Cardiac fibroblast (primary cell): ENCODE results near the gene PRKG1.

Experiments
- DNase-seq, 2 donors: peaks; one replicate each; pipeline versions ENCODE4 v3.0.0 to v3.0.0-alpha.2; 2010; ENCODE audit warnings: low read depth in 2 of 2
- H3K4me3 ChIP-seq, 2 donors: replicated peaks in 1 of 2; 1 replicate in 1 of 2; 2 replicates in 1 of 2; pipeline ENCODE4 v1.5.1; 2011; ENCODE audit warnings: low read depth in 2 of 2, low read length in 2 of 2, mild to moderate bottlenecking in 2 of 2, moderate library complexity in 1 of 2
- CTCF ChIP-seq: IDR thresholded peaks from one replicate; pipeline ENCODE4 v1.5.1; 2011; ENCODE audit warnings: low read depth, mild to moderate bottlenecking, low read length, inconsistent platforms

PRKG1 gene

DNA sequence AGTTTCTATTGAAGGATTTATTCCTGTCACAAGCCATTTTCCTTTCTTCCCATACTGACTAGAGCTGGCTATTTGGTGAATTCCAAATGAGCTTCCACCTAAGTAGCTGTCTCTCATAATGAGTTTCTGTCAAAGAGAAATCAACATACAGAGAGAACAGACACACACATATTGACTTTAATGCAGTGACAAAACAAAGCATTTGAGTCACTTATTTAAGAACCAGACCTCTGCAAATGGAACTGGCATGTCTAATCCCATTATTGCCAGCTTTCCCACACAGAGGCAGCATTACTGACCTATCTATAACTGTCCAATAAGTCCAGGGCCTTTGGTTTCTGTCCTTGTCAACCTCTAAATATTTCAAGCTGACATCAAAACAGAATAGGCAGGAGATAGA is 804.4 kb downstream of the PRKG1 start:
- peak overlapping the region in 1 of 2 donors; percentile 26 for H3K4me3 ChIP-seq
- DNase-seq, result no peak
- no peak for TF ChIP-seq CTCF

DNA sequence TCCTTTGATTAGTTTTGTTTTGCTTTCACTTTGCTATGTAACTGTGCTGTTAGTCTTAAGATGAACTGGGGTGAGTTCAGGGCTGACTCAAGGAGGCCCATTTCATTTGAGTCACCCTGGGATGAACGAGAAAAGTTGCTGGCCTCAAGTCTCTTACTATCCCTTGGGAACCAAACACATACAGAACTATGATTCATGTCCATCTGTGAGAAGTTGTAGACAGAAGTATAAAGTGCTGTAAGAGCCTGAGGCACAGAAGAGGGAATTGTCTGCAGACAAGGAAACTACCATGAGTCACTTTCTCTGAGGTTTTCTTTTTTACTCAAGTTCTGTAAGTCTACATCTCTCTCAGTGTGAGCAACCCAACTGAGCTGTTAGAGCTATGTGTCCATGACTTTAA is 805.0 kb downstream of the PRKG1 start:
- peak; percentile 97 to 100 for DNase-seq
- H3K4me3 ChIP-seq, result peak overlapping the region in 1 of 2 donors; percentile 26
- TF ChIP-seq CTCF, result no peak

DNA sequence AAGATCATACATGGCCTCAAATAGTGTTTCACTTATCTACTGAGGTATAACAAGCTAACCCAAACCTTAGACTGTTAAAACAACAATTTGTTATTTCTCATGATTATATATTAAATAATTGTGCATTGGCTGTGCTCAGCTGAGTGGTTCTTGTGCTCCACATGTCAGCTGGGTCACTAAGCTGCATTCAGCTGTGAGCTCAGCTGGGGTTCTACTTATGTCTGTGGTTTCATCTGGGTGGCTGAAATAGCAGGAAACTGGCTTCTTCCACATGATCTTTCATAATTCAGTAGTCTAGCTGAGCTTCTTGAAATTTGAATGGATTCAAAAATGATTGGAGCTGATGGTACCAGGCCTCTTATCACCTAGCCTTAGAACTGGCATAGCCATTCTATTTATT is 806.9 kb downstream of the PRKG1 start:
- TF ChIP-seq CTCF, result no peak
- H3K4me3 ChIP-seq, result no peak overlapping the region
- DNase-seq, result no peak

GRCh38 chr10:51886438-51887068 is 812.3 kb downstream of the PRKG1 start:
- peak; percentile 48 to 74 for DNase-seq
- no peak for TF ChIP-seq CTCF
- no peak overlapping the region for H3K4me3 ChIP-seq

DNA sequence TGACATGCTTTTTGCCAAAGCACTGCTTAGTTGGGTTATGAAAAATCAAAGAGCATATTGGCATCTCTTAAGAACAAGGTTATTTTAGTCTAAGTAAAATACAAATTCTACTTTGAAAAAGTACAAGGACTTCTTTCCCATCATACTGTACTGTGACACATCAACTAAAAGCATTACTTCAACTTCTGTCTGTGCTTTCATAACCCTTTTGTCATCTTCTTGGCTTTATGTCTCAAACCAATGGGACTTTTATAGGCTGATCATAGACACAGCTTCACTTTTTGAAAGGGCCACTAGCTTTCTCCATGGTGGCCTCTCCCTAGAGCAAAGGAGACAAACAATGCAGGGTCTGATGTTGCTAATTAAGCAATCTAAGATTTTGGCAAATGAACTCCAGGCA is 814.0 kb downstream of the PRKG1 start:
- DNase-seq, result peak in 1 of 2 donors; percentile 28
- no peak for TF ChIP-seq CTCF

GRCh38 chr10:51892313-51892712 is 818.0 kb downstream of the PRKG1 start:
- TF ChIP-seq CTCF, result no peak
- no peak for DNase-seq
- H3K4me3 ChIP-seq, result no peak overlapping the region

More for the DNA sequence above, 814.0 kb downstream of the PRKG1 start:
- no peak overlapping the region for H3K4me3 ChIP-seq
